GM21515 (cell line): Measurements from ENCODE around the gene USHBP1.

Source experiments
- ATAC-seq: cut with Tn5 transposase; IDR thresholded peaks from one replicate; pipeline ENCODE4 v1.9.1; 2021; ENCODE audit not compliant: unreplicated experiment

Gene USHBP1

DNA sequence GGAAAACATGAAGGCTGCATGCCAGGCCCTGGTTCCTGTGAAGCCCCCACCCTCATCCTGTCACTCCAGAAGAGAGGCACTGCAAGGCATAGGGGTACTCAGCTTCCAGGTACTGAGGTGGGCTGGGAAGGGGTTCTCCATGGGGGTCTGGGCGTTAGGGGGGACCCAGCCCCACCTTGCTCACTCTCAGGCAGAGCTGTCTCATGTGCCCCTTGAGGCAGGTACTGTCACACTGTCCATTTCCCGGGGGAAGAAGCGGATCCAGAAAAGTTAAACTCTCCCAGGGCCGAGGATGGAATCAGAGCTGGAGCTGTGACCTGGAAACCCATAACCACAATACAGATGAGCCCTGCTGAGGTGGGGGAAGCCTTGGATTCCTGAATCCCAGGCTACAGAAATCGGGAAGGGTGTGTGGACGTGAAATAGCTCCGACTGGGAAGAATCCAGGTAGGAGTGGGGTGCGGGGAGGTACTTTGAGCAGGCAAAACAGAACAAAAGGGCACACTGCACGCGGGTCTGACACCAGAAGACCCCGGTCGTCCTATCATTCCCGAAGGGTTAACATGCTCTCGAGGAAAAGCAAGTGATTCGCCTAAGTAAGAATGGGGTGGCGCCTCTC is 49.9 kb downstream of the USHBP1 start:
- no peak for ATAC-seq

- ATAC-seq = no peak
Observed at GRCh38 chr19:17213334-17213733, 51.2 kb downstream of the USHBP1 start.

- ATAC-seq = no peak
Observed at GRCh38 chr19:17211547-17212446, 52.7 kb downstream of the USHBP1 start.

DNA sequence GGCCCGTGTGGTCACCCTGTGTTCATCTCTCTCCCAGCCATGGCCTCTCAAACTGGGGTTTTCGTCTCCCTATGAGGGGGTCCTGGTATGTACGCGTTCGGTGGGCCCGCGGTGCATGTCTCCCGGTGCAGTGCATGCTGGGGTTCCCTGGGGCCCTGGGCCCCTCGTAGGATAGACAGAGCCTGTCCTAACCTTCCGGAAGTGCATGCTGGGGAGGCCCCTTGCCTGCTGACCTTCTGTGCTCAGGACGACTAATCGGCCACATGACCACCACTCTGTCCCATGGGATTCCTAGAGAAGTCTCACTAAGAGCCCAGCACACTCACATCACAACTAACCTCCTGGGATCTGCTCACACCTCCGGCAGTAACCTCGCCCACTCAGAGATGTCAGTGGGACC is 54.2 kb downstream of the USHBP1 start:
- ATAC-seq = no peak

DNA sequence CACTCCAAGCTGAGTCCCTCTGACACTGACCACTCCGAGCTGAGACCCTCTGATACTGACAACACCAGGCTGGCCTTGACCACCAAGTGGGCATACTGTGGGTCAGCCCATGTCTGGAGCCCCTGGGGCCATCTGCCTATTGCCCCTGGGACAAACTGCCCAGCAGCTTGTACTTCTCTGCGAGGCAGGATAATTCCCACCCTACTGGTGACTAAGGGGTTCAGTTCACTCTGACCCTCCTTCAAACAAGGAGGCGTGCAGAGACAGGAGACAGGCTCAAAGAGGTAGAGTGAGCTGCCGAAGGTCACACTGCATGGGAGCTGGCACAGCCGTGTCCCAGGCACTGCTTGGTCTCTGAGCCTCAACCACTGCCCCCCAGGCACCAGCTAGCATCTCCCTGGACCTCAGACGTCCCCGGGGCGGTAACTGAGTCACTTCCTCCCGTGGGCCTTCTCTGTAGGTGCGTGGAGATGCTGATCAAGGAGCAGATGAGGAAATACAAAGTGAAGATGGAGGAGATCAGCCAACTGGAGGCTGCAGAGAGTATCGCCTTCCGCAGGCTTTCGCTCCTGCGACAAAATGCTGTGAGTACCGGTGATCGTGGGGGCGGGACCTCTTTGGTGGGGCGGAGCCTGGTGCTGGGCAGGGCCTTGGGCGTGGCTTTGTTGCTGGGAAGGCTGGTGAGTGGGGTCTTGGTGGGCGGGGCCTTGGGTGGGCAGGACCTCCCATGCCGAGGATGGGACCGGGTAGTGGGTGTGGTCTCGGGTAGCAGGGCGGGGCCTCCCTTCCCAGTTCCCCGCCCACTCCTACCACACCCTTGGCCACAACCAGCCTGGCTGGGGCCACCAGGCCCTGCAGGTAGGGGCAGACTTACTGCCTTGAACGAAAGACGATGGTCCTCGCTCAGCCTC is 55.2 kb downstream of the USHBP1 start:
- no peak for ATAC-seq

GRCh38 chr19:17206736-17207581 is 57.6 kb downstream of the USHBP1 start:
- ATAC-seq = no peak

- ATAC-seq = no peak
Observed at GRCh38 chr19:17205237-17206140, 59.1 kb downstream of the USHBP1 start.

DNA sequence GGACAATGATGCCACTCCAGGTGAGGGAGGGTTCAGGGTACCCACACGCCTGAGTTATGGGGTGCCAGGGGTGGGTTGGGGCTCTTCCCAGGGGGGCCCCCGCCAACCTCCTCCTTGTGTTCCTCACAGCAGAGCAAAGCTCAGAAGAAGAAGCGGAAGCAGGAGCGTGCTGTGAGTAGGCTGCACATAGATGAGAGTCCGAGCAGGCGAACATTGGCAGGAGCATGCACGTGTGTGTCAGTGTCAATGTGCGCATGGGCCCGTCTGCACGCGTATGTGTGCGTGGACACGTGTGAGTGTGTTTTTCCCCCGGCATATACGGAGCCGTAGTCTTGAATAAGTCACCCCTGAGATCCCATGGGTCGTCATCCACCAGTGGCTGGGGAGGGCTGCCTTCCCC is 61.8 kb downstream of the USHBP1 start:
- no peak for ATAC-seq

DNA sequence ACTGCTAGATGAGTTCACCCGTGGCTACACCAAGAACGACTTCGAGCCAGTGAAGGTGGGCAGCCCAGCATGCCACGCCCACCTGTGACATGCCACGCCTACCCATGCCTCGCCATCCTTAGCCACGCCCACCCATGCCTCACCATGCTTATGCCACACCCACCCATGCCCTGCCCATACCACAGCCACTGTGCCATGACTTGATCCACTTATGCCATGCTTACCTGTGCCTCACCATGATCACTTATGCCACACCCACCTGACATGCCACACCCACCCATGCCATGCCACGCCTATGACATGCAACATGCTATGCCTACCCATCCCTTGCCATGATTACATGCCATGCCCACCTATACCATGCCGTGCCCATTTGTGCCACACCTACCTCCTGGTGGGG is 62.3 kb downstream of the USHBP1 start:
- ATAC-seq = no peak

DNA sequence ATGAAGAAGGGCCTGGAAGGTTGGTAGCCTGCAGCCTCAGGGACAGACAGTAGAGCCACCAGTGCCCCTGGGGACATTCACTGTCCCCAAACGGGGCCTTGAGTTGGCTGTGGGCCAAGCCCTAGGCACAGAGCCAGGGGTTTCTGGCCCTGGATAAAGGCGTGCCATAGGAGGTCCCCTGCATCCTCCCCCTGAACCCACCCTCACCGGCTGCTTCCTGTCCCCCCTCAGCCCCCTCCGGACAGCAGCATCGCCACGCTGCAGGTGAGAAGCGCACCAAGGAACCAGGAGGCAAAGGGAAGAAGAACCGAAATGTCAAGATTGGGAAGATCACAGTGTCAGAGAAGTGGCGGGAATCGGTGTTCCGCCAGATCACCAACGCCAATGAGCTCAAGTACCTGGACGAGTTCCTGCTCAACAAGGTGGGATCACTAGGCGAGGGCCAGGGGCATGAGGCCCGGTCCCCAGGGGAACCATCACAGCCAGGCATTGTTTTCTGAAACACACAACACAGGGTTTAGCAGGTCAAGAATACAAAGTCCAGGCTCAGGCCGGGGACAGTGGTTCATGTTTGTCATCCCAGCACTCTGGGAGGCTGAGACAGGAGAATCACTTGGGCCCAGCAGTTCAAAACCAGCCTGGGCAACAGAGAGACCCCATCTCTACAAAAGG is 64.0 kb downstream of the USHBP1 start:
- ATAC-seq = no peak
